ENCODE measurements around the gene LTBP2. TPM values are rescaled to one million over a fixed set of nuclear protein-coding genes. Genes with fewer than 3 reads are reported as not detected.

The LTBP2 gene
- total and polyA plus RNA-seq, 2 experiments from 2014 or later: 73.5 to 456 TPM

DNA sequence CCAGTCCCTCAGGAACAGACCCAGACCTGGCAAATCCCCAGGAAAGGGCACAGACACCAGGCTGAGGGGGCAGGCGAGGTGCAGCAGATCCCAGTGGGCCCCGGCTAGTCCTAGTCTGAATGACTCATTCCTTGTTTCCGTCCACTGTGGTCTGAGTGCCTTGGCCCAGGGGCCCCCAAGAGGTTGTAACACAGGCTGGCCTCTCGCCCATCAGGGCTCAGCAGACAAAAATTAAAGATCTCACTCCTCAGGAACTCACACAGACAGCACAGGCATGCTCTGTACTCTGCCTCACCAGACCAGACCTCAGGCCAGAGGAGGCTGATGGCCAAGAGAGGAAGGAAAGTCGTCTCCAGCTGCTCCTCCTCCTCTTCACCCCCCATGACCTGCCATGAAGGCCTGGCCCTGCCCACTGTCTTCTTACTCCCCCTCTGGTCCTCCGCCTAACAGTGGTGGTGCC is 7.7 kb upstream of the LTBP2 start:
- H2AFZ ChIP-seq: peak overlapping the region; percentile 7; the same call in 1 of the 2 replicates

DNA sequence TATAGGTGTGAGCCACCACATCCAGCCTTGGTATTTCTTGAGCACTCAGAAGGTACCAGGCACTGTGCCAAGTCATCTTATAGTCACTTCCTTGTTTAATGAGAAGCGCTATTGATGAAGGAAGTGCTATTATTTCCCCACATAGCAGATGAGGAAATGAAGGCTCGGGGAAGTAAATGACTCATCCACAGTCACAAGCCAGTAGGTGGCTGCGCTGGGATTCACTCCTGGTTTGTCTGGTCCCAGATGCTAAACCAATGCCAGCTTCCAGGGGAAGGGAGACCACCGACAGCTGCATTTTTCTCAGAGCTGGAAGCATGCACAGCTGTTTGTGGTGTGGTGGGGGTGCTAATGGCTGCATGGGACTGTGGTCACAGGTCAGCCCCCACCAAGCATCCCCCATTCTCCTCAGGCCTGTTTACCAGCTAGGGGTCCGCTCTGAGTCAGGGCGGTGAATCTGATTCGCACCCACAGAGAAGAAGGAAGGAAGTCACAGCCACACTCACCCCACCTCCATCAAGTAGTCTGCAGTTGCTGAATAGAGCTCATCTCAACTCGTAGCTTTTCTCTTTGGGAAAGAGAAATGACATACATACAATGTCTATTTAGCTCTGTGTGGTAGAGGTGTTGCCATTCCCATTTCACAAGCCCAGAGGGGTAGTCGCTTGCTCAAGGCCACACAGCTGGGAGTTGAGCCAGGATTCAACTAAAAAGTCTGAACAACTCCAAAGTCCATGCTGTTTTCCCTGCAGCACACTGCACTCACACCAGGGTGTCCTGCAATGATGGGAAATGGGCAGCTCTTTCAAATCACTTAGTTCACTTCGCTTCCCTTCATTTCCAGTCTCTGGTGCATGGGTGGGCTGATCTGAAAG is 6.3 kb upstream of the LTBP2 start:
- in situ Hi-C loops (cut with MboI): no loop called here
- peaks cover 77% of the 10 kb centered on the region for H3K4me1 ChIP-seq (ENCODE audit: insufficient read depth)
- H3K9me3 ChIP-seq (ENCODE audit: low read depth): no peaks in the 10 kb centered on the region
- H3K79me2 ChIP-seq (ENCODE audit: insufficient read depth): peaks cover 18% of the 10 kb centered on the region; the same call in 1 of the 2 replicates
- no peak overlapping the region for H2AFZ ChIP-seq
- H3K9ac ChIP-seq: peak overlapping the region; percentile 57
- H3K27me3 ChIP-seq (replicated peaks; ENCODE audit: insufficient read depth): no peaks in the 10 kb centered on the region
- H3K27ac ChIP-seq: peak overlapping the region; percentile 86
- no peaks in the 10 kb centered on the region for H4K20me1 ChIP-seq (ENCODE audit: insufficient read depth)
- H3K4me3 ChIP-seq: peak overlapping the region; percentile 5; the same call in 1 of the 2 replicates
- DNase-seq: peak; percentile 85
- 18 to 21% methylated on average over 10 of the region's 10 CpGs for WGBS, 2 experiments (ENCODE audit: low coverage in 1 of 2, low lambda C conversion rate in 2 of 2, missing lambda C conversion rate in 2 of 2)
- H3F3A ChIP-seq (ENCODE audit: insufficient read depth): peaks cover 74% of the 10 kb centered on the region
- H3K9me2 ChIP-seq (ENCODE audit: insufficient read depth): no peaks in the 10 kb centered on the region
- H3K36me3 ChIP-seq (ENCODE audit: low read depth): no peaks in the 10 kb centered on the region
- TF ChIP-seq EZH2 (IDR thresholded peaks at IDR 0.05; ENCODE audit: insufficient read depth, poor library complexity, severe bottlenecking): no peak
- TF ChIP-seq EZH2phosphoT487 (IDR thresholded peaks at IDR 0.05; ENCODE audit: insufficient read depth, low read depth): no peak
- H3K4me2 ChIP-seq (ENCODE audit: unreplicated experiment): peak overlapping the region; percentile 84

More for the DNA sequence above, 7.7 kb upstream of the LTBP2 start:
- Histone ChIP-seq H3K27ac (peak overlapping the region; percentile 86), H3K4me2 (ENCODE audit: unreplicated experiment) (peak overlapping the region; percentile 84), H3K4me1 (ENCODE audit: insufficient read depth) (peaks cover 63% of the 10 kb centered on the region), H3K9me3 (ENCODE audit: low read depth) (no peaks in the 10 kb centered on the region), H3F3A (ENCODE audit: insufficient read depth) (peaks cover 63% of the 10 kb centered on the region), H3K9me2 (ENCODE audit: insufficient read depth) (no peaks in the 10 kb centered on the region), H3K4me3 (no peak overlapping the region), H3K79me2 (ENCODE audit: insufficient read depth) (peaks cover 9% of the 10 kb centered on the region; the same call in 1 of the 2 replicates), H3K9ac (peak overlapping the region; percentile 53), H3K27me3 (replicated peaks; ENCODE audit: insufficient read depth) (no peaks in the 10 kb centered on the region), H4K20me1 (ENCODE audit: insufficient read depth) (no peaks in the 10 kb centered on the region), H3K36me3 (ENCODE audit: low read depth) (no peaks in the 10 kb centered on the region)
- in situ Hi-C loops (cut with MboI): no loop called here
- DNase-seq: peak; percentile 99
- no peak for TF ChIP-seq EZH2 (IDR thresholded peaks at IDR 0.05; ENCODE audit: insufficient read depth, poor library complexity, severe bottlenecking)
- no peak for TF ChIP-seq EZH2phosphoT487 (IDR thresholded peaks at IDR 0.05; ENCODE audit: insufficient read depth, low read depth)
- 3% methylated on average over 6 of the region's 6 CpGs for WGBS, 2 experiments (ENCODE audit: low coverage in 1 of 2, low lambda C conversion rate in 2 of 2, missing lambda C conversion rate in 2 of 2)

DNA sequence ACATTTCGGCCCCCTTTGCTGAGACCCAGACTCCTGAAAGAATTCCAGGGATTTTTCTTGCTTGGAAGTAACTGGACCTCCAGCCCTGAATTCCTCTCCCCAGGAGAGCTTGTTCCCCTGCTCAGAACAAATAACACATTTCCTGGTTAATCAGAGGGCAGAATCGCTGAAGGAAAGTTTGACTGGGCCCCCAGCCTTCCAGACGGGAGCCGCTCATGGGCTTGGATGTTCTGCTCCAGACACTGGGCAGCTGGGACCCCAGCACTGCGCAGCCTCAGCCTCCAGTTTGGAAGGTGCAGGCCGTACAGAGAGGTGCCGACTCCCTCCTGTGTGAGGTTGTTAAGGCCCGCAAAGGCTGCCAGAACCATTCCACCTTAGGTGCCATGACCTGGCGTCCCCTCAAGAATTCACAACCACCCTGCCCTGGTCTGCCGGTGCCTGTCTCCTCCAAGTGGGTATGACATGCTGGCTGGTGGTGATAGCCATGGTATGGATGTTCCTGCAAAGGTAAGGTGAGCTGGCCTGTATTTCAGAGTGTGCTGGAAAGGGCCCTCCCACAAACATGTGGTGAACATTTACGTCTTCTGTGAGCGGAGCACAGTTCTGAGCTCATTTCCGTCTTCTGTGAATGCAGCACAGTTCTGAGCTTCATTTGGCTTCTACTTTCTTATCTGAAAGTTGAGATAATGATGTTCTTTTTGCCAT is 5.1 kb upstream of the LTBP2 start:
- H3F3A ChIP-seq (ENCODE audit: insufficient read depth): peaks cover 74% of the 10 kb centered on the region
- peak overlapping the region; percentile 57 for H3K9ac ChIP-seq
- in situ Hi-C loops (cut with MboI): no loop called here
- peaks cover 24% of the 10 kb centered on the region for H3K79me2 ChIP-seq (ENCODE audit: insufficient read depth)
- WGBS, 2 experiments (ENCODE audit: low coverage in 1 of 2, low lambda C conversion rate in 2 of 2, missing lambda C conversion rate in 2 of 2): 47 to 53% methylated on average over 12 to 13 of the region's 13 CpGs
- DNase-seq: peak; percentile 61
- no peaks in the 10 kb centered on the region for H3K9me3 ChIP-seq (ENCODE audit: low read depth)
- peak overlapping the region; percentile 84 for H3K4me2 ChIP-seq (ENCODE audit: unreplicated experiment)
- peak overlapping the region; percentile 67; the same call in 1 of the 2 replicates for H3K4me3 ChIP-seq
- no peaks in the 10 kb centered on the region for H3K36me3 ChIP-seq (ENCODE audit: low read depth)
- H4K20me1 ChIP-seq (ENCODE audit: insufficient read depth): no peaks in the 10 kb centered on the region
- H3K9me2 ChIP-seq (ENCODE audit: insufficient read depth): no peaks in the 10 kb centered on the region
- H2AFZ ChIP-seq: no peak overlapping the region
- H3K27ac ChIP-seq: peak overlapping the region; percentile 86
- peaks cover 81% of the 10 kb centered on the region for H3K4me1 ChIP-seq (ENCODE audit: insufficient read depth)
- H3K27me3 ChIP-seq (replicated peaks; ENCODE audit: insufficient read depth): no peaks in the 10 kb centered on the region
- TF ChIP-seq EZH2 (IDR thresholded peaks at IDR 0.05; ENCODE audit: insufficient read depth, poor library complexity, severe bottlenecking) (no peak), EZH2phosphoT487 (IDR thresholded peaks at IDR 0.05; ENCODE audit: insufficient read depth, low read depth) (no peak)

DNA sequence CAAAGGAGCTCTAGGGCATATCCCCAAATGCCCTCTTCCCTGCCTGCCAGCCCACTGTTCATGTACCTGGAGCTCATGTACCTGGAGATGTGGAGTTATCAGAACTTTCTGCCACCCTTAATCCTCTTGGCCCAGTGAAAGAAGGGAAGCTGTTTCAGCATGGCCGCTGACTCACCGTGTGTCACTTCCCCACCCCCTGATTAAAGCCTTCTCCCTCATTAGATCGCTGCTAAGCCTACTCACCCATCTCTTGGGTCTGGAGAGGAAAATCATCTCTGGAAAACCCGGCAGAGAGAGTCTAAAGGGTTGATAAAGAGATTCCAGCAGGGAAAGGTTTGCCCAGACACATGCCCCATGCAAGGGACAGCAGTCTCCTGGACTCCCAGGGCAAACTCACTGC is 4.5 kb upstream of the LTBP2 start:
- Histone ChIP-seq H3F3A (ENCODE audit: insufficient read depth) (peaks cover 71% of the 10 kb centered on the region), H3K79me2 (ENCODE audit: insufficient read depth) (peaks cover 26% of the 10 kb centered on the region), H4K20me1 (ENCODE audit: insufficient read depth) (no peaks in the 10 kb centered on the region), H3K4me3 (peak overlapping the region; percentile 67), H3K9me2 (ENCODE audit: insufficient read depth) (no peaks in the 10 kb centered on the region), H3K9ac (peak overlapping the region; percentile 57), H3K4me2 (ENCODE audit: unreplicated experiment) (peak overlapping the region; percentile 84), H3K4me1 (ENCODE audit: insufficient read depth) (peaks cover 81% of the 10 kb centered on the region), H3K9me3 (ENCODE audit: low read depth) (no peaks in the 10 kb centered on the region), H3K36me3 (ENCODE audit: low read depth) (no peaks in the 10 kb centered on the region), H3K27ac (peak overlapping the region; percentile 86), H2AFZ (no peak overlapping the region), H3K27me3 (replicated peaks; ENCODE audit: insufficient read depth) (no peaks in the 10 kb centered on the region)
- in situ Hi-C loops (cut with MboI): no loop called here
- WGBS, 2 experiments (ENCODE audit: low coverage in 1 of 2, low lambda C conversion rate in 2 of 2, missing lambda C conversion rate in 2 of 2): 0 to 2% methylated on average over 4 of the region's 4 CpGs
- TF ChIP-seq EZH2phosphoT487 (IDR thresholded peaks at IDR 0.05; ENCODE audit: insufficient read depth, low read depth) (no peak), EZH2 (IDR thresholded peaks at IDR 0.05; ENCODE audit: insufficient read depth, poor library complexity, severe bottlenecking) (no peak)
- peak; percentile 96 for DNase-seq
